IMR-90 (cell line): ENCODE data around the gene PARD6G. TPM values are rescaled to one million over a fixed set of nuclear protein-coding genes. Genes with fewer than 3 reads are reported as not detected.

ENCODE experiments used
- ATAC-seq: fragments of 200-7000 bp; cut with Tn5 transposase; 2 replicates; pipeline ENCODE4 v1.9.1; 2020; ENCODE audit warnings: low read depth, mild to moderate bottlenecking, moderate library complexity
- BruUV-seq: library from RNA; stranded (reverse); fragments of 400-500 nt; replicated peaks from 2 replicates; lab custom pipeline; 2021; lab: Mats Ljungman, UMichigan
- CTCF ChIA-PET: fragments of 300-600 bp; formaldehyde crosslinking; extraction: SDS; loops from one replicate; lab custom pipeline; 2021; ENCODE audit warnings: antibody characterized with exemption; lab: Yijun Ruan, JAX
- POLR2A ChIA-PET: fragments of 300-600 bp; sonication (Branson Sonifier 250); formaldehyde crosslinking; loops from one replicate; lab custom pipeline; 2022; ENCODE audit warnings: antibody characterized with exemption; ENCODE audit not compliant: unreplicated experiment; lab: Charles Lee
- DNase-seq: peaks from one replicate; pipeline ENCODE4 v3.0.0; 2013
- H2AFZ ChIP-seq: replicated peaks from 2 replicates; pipeline ENCODE3; 2013; ENCODE audit warnings: low read length, mild to moderate bottlenecking; ENCODE audit not compliant: poor library complexity
- H2AK5ac ChIP-seq: 2 replicates; pipeline ENCODE4 v1.6.1; 2013; ENCODE audit warnings: low read depth, low read length, inconsistent platforms
- H2AK9ac ChIP-seq: replicated peaks from 2 replicates; pipeline ENCODE3; 2013; ENCODE audit warnings: mild to moderate bottlenecking, low read depth, low read length, moderate library complexity; ENCODE audit not compliant: poor library complexity
- H2BK120ac ChIP-seq: 2 replicates; pipeline ENCODE4 v1.6.1; 2013; ENCODE audit warnings: low read depth, low read length, inconsistent platforms
- H2BK15ac ChIP-seq: 3 replicates; pipeline ENCODE4 v1.6.1; 2013; ENCODE audit warnings: low read depth, low read length, inconsistent platforms
- H2BK20ac ChIP-seq: 2 replicates; pipeline ENCODE4 v1.6.1; 2013; ENCODE audit warnings: low read depth, mild to moderate bottlenecking, inconsistent platforms, low read length, moderate library complexity
- H2BK5ac ChIP-seq: 2 replicates; pipeline ENCODE4 v1.6.1; 2013; ENCODE audit warnings: mild to moderate bottlenecking, low read depth, low read length, inconsistent platforms; ENCODE audit not compliant: poor library complexity, severe bottlenecking
- H3K14ac ChIP-seq: replicated peaks from 2 replicates; pipeline ENCODE4 v1.6.1; 2013; ENCODE audit warnings: low read depth, low read length, inconsistent platforms
- H3K18ac ChIP-seq: 2 replicates; pipeline ENCODE4 v1.6.1; 2013; ENCODE audit warnings: low read depth, low read length, control low read depth
- H3K23ac ChIP-seq: 2 replicates; pipeline ENCODE4 v1.6.1; 2013; ENCODE audit warnings: low read depth, low read length, inconsistent platforms
- H3K27ac ChIP-seq: 2 replicates; pipeline ENCODE4 v1.5.1; 2013; ENCODE audit warnings: mild to moderate bottlenecking, control low read depth, low read length; ENCODE audit not compliant: insufficient read depth
- H3K27me3 ChIP-seq: 2 replicates; pipeline ENCODE4 v1.6.1; 2013; ENCODE audit warnings: low read length; ENCODE audit not compliant: control insufficient read depth, insufficient read depth
- H3K36me3 ChIP-seq: 2 replicates; pipeline ENCODE4 v1.6.1; 2013; ENCODE audit warnings: low read length, mixed read lengths; ENCODE audit not compliant: control insufficient read depth, insufficient read depth
- H3K4ac ChIP-seq: 2 replicates; pipeline ENCODE4 v1.6.1; 2013; ENCODE audit warnings: low read depth, low read length, inconsistent platforms
- H3K4me1 ChIP-seq: 2 replicates; pipeline ENCODE4 v1.6.1; 2013; ENCODE audit warnings: low read length, mixed read lengths; ENCODE audit not compliant: control insufficient read depth, insufficient read depth
- H3K4me2 ChIP-seq: 2 replicates; pipeline ENCODE4 v1.6.1; 2013; ENCODE audit warnings: low read depth, mild to moderate bottlenecking, control low read depth, low read length, moderate library complexity
- H3K4me3 ChIP-seq: 2 replicates; pipeline ENCODE4 v1.5.1; 2013; ENCODE audit warnings: low read depth, mild to moderate bottlenecking, control low read depth, low read length, moderate library complexity; ENCODE audit not compliant: insufficient read depth
- H3K56ac ChIP-seq: 2 replicates; pipeline ENCODE4 v1.6.1; 2013; ENCODE audit warnings: low read length, inconsistent platforms; ENCODE audit not compliant: insufficient read depth; ENCODE audit errors: extremely low read depth
- H3K79me1 ChIP-seq, 2 experiments: 2 replicates each; pipeline ENCODE4 v1.6.1; 2013; ENCODE audit warnings: low read length in 2 of 2, inconsistent platforms in 1 of 2, low read depth in 1 of 2
- H3K9ac ChIP-seq: 2 replicates; pipeline ENCODE4 v1.6.1; 2013; ENCODE audit warnings: low read depth, low read length, control low read depth
- H3K9me1 ChIP-seq: 2 replicates; pipeline ENCODE4 v1.6.1; 2013; ENCODE audit warnings: low read length, inconsistent platforms; ENCODE audit not compliant: insufficient read depth
- H3K9me3 ChIP-seq: 2 replicates; pipeline ENCODE4 v1.6.1; 2013; ENCODE audit warnings: low read length; ENCODE audit not compliant: control insufficient read depth, insufficient read depth
- H4K20me1 ChIP-seq: 2 replicates; pipeline ENCODE4 v1.6.1; 2013; ENCODE audit warnings: low read length, inconsistent platforms; ENCODE audit not compliant: insufficient read depth
- H4K5ac ChIP-seq: 2 replicates; pipeline ENCODE4 v1.6.1; 2013; ENCODE audit warnings: mild to moderate bottlenecking, low read depth, low read length, control low read depth
- H4K8ac ChIP-seq, 2 experiments: 2 replicates each; pipeline ENCODE4 v1.6.1; 2013; ENCODE audit warnings: low read depth in 2 of 2, low read length in 2 of 2, control low read depth in 1 of 2, inconsistent platforms in 1 of 2
- H4K91ac ChIP-seq: 2 replicates; pipeline ENCODE4 v1.6.1; 2013; ENCODE audit warnings: low read depth, low read length, inconsistent platforms; ENCODE audit not compliant: insufficient read depth
- SMC3 ChIP-seq: fragments of 150-350 bp; IDR thresholded peaks from 2 replicates; pipeline ENCODE4 v1.6.1; 2016; ENCODE audit warnings: low read depth, mild to moderate bottlenecking, antibody characterized with exemption, low read length, moderate library complexity
- USF2 ChIP-seq: fragments of 150-350 bp; IDR thresholded peaks from 2 replicates; pipeline ENCODE4 v1.6.1; 2017; ENCODE audit warnings: mild to moderate bottlenecking, antibody characterized with exemption, low read length, low read depth
- WGBS, 2 experiments: methylation state at CpG; one replicate each; pipeline versions ENCODE4 v1.1.5 to v1.1.7; 2013; ENCODE audit warnings: missing lambda C conversion rate in 2 of 2; ENCODE audit not compliant: insufficient read length in 1 of 2; ENCODE audit errors: extremely low coverage in 2 of 2; 5-methylcytosine and 5-hydroxymethylcytosine counted together
- dilution Hi-C: fragments of 300-500 bp; cut with HindIII; formaldehyde crosslinking; loops from one replicate; pipeline ENCODE4 v1.14.3; 2018; ENCODE audit warnings: low sequenced_read_pairs; ENCODE audit not compliant: unreplicated experiment
- in situ Hi-C: fragments of 300-500 bp; cut with MboI; formaldehyde crosslinking; loops from 3 replicates; pipeline ENCODE4 v1.14.3; 2019; ENCODE audit warnings: low sequenced_read_pairs, inconsistent platforms, mixed read lengths
- intact Hi-C: fragments of 100-400 bp; cut with micrococcal nuclease; formaldehyde crosslinking; loops from 2 replicates; pipeline ENCODE4 v1.10.0; 2022
- polyA plus RNA-seq, 3 experiments: library from polyadenylated mRNA; depleted of rRNA; stranded (reverse); fragments of >200 nt; gene quantifications; 2 replicates each; pipeline ENCODE4 v1.2.3, GENCODE V29; 2012; ENCODE audit warnings: low replicate concordance in 1 of 3
- total RNA-seq: library from RNA; depleted of rRNA; stranded (reverse); fragments of >200 nt; gene quantifications from 2 replicates; pipeline ENCODE4 v1.2.3, GENCODE V29; 2012

Gene PARD6G
- total and polyA plus RNA-seq, 2 of the 4 experiments (the other 2 are of a cell fraction): 2.5 to 4.6 TPM

- no peak overlapping the region for H3K9ac ChIP-seq
- H2AFZ ChIP-seq: no peak overlapping the region
- dilution Hi-C loops: no loop called here
- no peak overlapping the region for H3K18ac ChIP-seq
- no peak overlapping the region for H2BK120ac ChIP-seq
- no peak overlapping the region for H4K5ac ChIP-seq
- H3K27me3 ChIP-seq: no peaks in the 10 kb centered on the region
- H3K56ac ChIP-seq: no peak overlapping the region
- TF ChIP-seq SMC3 (no peak), USF2 (no peak)
- POLR2A ChIA-PET: no interaction called here
- H3K4me3 ChIP-seq: no peak overlapping the region
- H2BK15ac ChIP-seq: no peak overlapping the region
- peaks cover 3% of the 10 kb centered on the region; the same call in 1 of the 2 replicates for H3K9me1 ChIP-seq
- peaks cover 3% of the 10 kb centered on the region; the same call in 1 of the 2 replicates for H4K20me1 ChIP-seq
- no peak overlapping the region for H2BK5ac ChIP-seq
- no peaks in the 10 kb centered on the region for H3K9me3 ChIP-seq
- H4K8ac ChIP-seq: no peak overlapping the region
- H2BK20ac ChIP-seq: no peak overlapping the region
- 76% methylated on average over 9 of the region's 13 CpGs; no CpG with 5 or more reads in 1 of the 2 experiments for WGBS, 2 experiments
- peaks cover 0 to 6% of the 10 kb centered on the region in 2 experiments; a peak in 1 of 4 replicates for H3K79me1 ChIP-seq
- H4K91ac ChIP-seq: no peak overlapping the region
- H3K36me3 ChIP-seq: no peaks in the 10 kb centered on the region
- no TSS peak for BruUV-seq
- in situ Hi-C loops: no loop called here
- intact Hi-C loops: no loop called here
- CTCF ChIA-PET: interaction anchor here (1.5 kb wide), 1 partner anchor 26 kb away, joined by 4 read pairs; no protein-coding TSS in a partner anchor
- H3K4ac ChIP-seq: no peak overlapping the region
- DNase-seq (no peak), ATAC-seq (peak; percentile 27; the same call in 1 of the 2 replicates)
- H2AK9ac ChIP-seq: no peak overlapping the region
- H3K14ac ChIP-seq: no peak overlapping the region
- H3K4me2 ChIP-seq: no peak overlapping the region
- H3K4me1 ChIP-seq: no peaks in the 10 kb centered on the region; the same call in 1 of the 2 replicates
- no peak overlapping the region for H2AK5ac ChIP-seq
- no peak overlapping the region for H3K23ac ChIP-seq
- no peak overlapping the region for H3K27ac ChIP-seq
Observed at GRCh38 chr18:80183273-80184050, 63.9 kb downstream of the PARD6G start.
